Naive thymus-derived CD4-positive, alpha-beta T cell (primary cell): Measurements from ENCODE around the gene SYNGR4. TPM values are rescaled to one million over a fixed set of nuclear protein-coding genes. Genes with fewer than 3 reads are reported as not detected.

ENCODE experiments used
- ATAC-seq: fragments of 150-1000 bp; cut with Tn5 transposase; 2 replicates; pipeline ENCODE4 v1.10.0; 2021; ENCODE audit warnings: mild to moderate bottlenecking, moderate library complexity
- CTCF ChIA-PET: fragments of 350-600 bp; sonication (Branson Sonifier 250); formaldehyde crosslinking; loops from one replicate; lab custom pipeline; 2021; ENCODE audit warnings: antibody characterized with exemption; lab: Charles Lee
- POLR2A ChIA-PET: fragments of 350-600 bp; sonication (Branson Sonifier 250); formaldehyde crosslinking; loops from one replicate; lab custom pipeline; 2021; ENCODE audit warnings: antibody characterized with exemption, inconsistent platforms; lab: Charles Lee
- DNase-seq, 9 donors: peaks; one replicate each; pipeline versions ENCODE4 v3.0.0 to v3.0.0-alpha.2; 2020 to 2022; ENCODE audit warnings: mixed read lengths in 1 of 9
- H3K27ac ChIP-seq: one replicate; pipeline ENCODE4 v1.7.0; 2013; ENCODE audit warnings: mild to moderate bottlenecking, low read depth, low read length, moderate library complexity
- H3K27me3 ChIP-seq, 2 donors: one replicate each; pipeline ENCODE4 v1.7.0; 2013; ENCODE audit warnings: low read length in 2 of 2, mild to moderate bottlenecking in 2 of 2, moderate library complexity in 2 of 2; ENCODE audit not compliant: control insufficient read depth in 2 of 2, insufficient read depth in 2 of 2
- H3K36me3 ChIP-seq, 3 experiments: 1 replicate in 2 of 3; 2 replicates in 1 of 3; pipeline ENCODE4 v1.7.0; 2013; ENCODE audit warnings: low read length in 3 of 3, mild to moderate bottlenecking in 3 of 3, moderate library complexity in 1 of 3; ENCODE audit not compliant: insufficient read depth in 3 of 3, control insufficient read depth in 2 of 3
- H3K4me1 ChIP-seq, 2 donors: one replicate each; pipeline ENCODE4 v1.7.0; 2013; ENCODE audit warnings: low read length in 2 of 2, mild to moderate bottlenecking in 2 of 2, moderate library complexity in 1 of 2; ENCODE audit not compliant: control insufficient read depth in 2 of 2, insufficient read depth in 2 of 2
- H3K4me3 ChIP-seq: 2 replicates; pipeline ENCODE4 v1.7.0; 2013; ENCODE audit warnings: mild to moderate bottlenecking, low read length
- H3K9me3 ChIP-seq, 3 experiments: 1 replicate in 2 of 3; 2 replicates in 1 of 3; pipeline ENCODE4 v1.7.0; 2013; ENCODE audit warnings: low read length in 3 of 3; ENCODE audit not compliant: control insufficient read depth in 2 of 3
- H3K27ac Mint-ChIP-seq, 9 donors: one replicate each; pipeline ENCODE4 v1.8.0; 2020 to 2022; ENCODE audit warnings: mixed read lengths in 9 of 9, mild to moderate bottlenecking in 8 of 9, moderate library complexity in 5 of 9, inconsistent platforms in 2 of 9
- H3K27me3 Mint-ChIP-seq, 5 donors: one replicate each; pipeline ENCODE4 v1.8.0; 2021 to 2022; ENCODE audit warnings: mixed read lengths in 5 of 5, mild to moderate bottlenecking in 1 of 5
- H3K36me3 Mint-ChIP-seq, 5 donors: one replicate each; pipeline ENCODE4 v1.8.0; 2020 to 2022; ENCODE audit warnings: mixed read lengths in 5 of 5, mild to moderate bottlenecking in 3 of 5, inconsistent platforms in 1 of 5
- H3K4me1 Mint-ChIP-seq, 7 donors: one replicate each; pipeline ENCODE4 v1.8.0; 2020 to 2022; ENCODE audit warnings: mixed read lengths in 7 of 7, mild to moderate bottlenecking in 3 of 7, inconsistent platforms in 1 of 7
- H3K4me3 Mint-ChIP-seq, 10 donors: one replicate each; pipeline ENCODE4 v1.8.0; 2020 to 2022; ENCODE audit warnings: mild to moderate bottlenecking in 10 of 10, mixed read lengths in 10 of 10, moderate library complexity in 6 of 10, inconsistent platforms in 2 of 10
- H3K9me3 Mint-ChIP-seq, 11 donors: one replicate each; pipeline ENCODE4 v1.8.0; 2020 to 2022; ENCODE audit warnings: mixed read lengths in 11 of 11, mild to moderate bottlenecking in 4 of 11, inconsistent platforms in 1 of 11, moderate library complexity in 1 of 11
- intact Hi-C, 2 donors: fragments of 100-400 bp; cut with micrococcal nuclease; formaldehyde crosslinking; loops; one replicate each; pipeline ENCODE4 v1.15.1; 2023
- polyA plus RNA-seq, 2 donors: library from polyadenylated mRNA; unstranded; fragments of 300-500 nt; fragmentation: Illumina TruSeq; gene quantifications; one replicate each; pipeline ENCODE4 v1.2.3, GENCODE V29; 2021
- total RNA-seq, 6 experiments: library from RNA in 5 of 6; stranded (reverse) in 5 of 6; gene quantifications; 1 replicate in 5 of 6; 2 replicates in 1 of 6; pipeline ENCODE4 v1.2.3 and lab custom pipeline; 2021 to 2026

SYNGR4 gene
- total and polyA plus RNA-seq, 7 experiments from 2014 or later = not detected

GRCh38 chr19:48394331-48395169 is 30.4 kb downstream of the SYNGR4 start:
- Mint-ChIP-seq H3K27ac (peak overlapping the region in 3 of 9 donors; percentile 25 to 72 (median 64)), H3K27me3 (peaks cover 15 to 60% (median 31%) of the 10 kb centered on the region in 5 donors), H3K9me3 (peaks cover 0 to 3% (median 0%) of the 10 kb centered on the region in 11 donors), H3K4me1 (peaks cover 17 to 49% (median 43%) of the 10 kb centered on the region in 7 donors), H3K4me3 (peak overlapping the region; percentile 5 to 94 (median 72)), H3K36me3 (peaks cover 0 to 16% (median 0%) of the 10 kb centered on the region in 5 donors)
- Histone ChIP-seq H3K4me1 (peaks cover 26 to 44% of the 10 kb centered on the region in 2 donors), H3K27ac (no peak overlapping the region), H3K9me3 (no peaks in the 10 kb centered on the region), H3K27me3 (peaks cover 9 to 21% of the 10 kb centered on the region in 2 donors), H3K4me3 (no peak overlapping the region), H3K36me3 (peaks cover 0 to 7% (median 0%) of the 10 kb centered on the region in 3 experiments)
- DNase-seq = no peak
- POLR2A ChIA-PET = interaction anchor here (0.5 to 2.0 kb wide), 8 partner anchors 13 to 295 kb away, joined by 3 to 7 read pairs (median 4); partner anchors contain the start of genes SYNGR4 and TMEM143
- CTCF ChIA-PET = no interaction called here
- intact Hi-C loops = loop anchor here in 1 of 2 donors (5.0 kb wide), 2 partner anchors 98 to 118 kb away; partner anchors contain the start of gene LMTK3
- ATAC-seq = no peak

- peaks cover 0 to 17% (median 0%) of the 10 kb centered on the region in 5 donors for H3K36me3 Mint-ChIP-seq
- DNase-seq = no peak
- no peak overlapping the region for H3K27ac ChIP-seq
- intact Hi-C loops = loop anchor here in 1 of 2 donors (5.0 kb wide), 1 partner anchor 97 kb away; no protein-coding TSS in a partner anchor
- H3K27me3 Mint-ChIP-seq = peaks cover 15 to 60% (median 31%) of the 10 kb centered on the region in 5 donors
- ChIA-PET POLR2A (interaction anchor here (0.5 to 2.0 kb wide), 5 partner anchors 13 to 73 kb away, joined by 3 to 7 read pairs (median 5); partner anchors contain the start of genes SYNGR4 and TMEM143), CTCF (no interaction called here)
- peaks cover 9 to 21% of the 10 kb centered on the region in 2 donors for H3K27me3 ChIP-seq
- peaks cover 0 to 4% (median 0%) of the 10 kb centered on the region in 11 donors for H3K9me3 Mint-ChIP-seq
- H3K4me3 Mint-ChIP-seq = peak overlapping the region in 8 of 10 donors; percentile 31 to 94 (median 63)
- no peaks in the 10 kb centered on the region for H3K9me3 ChIP-seq
- peaks cover 16 to 53% (median 43%) of the 10 kb centered on the region in 7 donors for H3K4me1 Mint-ChIP-seq
- no peak for ATAC-seq
- peaks cover 26 to 43% of the 10 kb centered on the region in 2 donors for H3K4me1 ChIP-seq
- H3K27ac Mint-ChIP-seq = peak overlapping the region in 1 of 9 donors; percentile 25
- H3K4me3 ChIP-seq = no peak overlapping the region
- peaks cover 0 to 7% (median 0%) of the 10 kb centered on the region in 3 experiments for H3K36me3 ChIP-seq
These were observed 30.9 kb downstream of the SYNGR4 start for GRCh38 chr19:48395170-48395455.

- H3K27ac ChIP-seq = no peak overlapping the region
- peaks cover 0 to 7% (median 0%) of the 10 kb centered on the region in 3 experiments for H3K36me3 ChIP-seq
- Mint-ChIP-seq H3K36me3 (peaks cover 0 to 17% (median 0%) of the 10 kb centered on the region in 5 donors), H3K4me1 (peaks cover 13 to 55% (median 43%) of the 10 kb centered on the region in 7 donors), H3K4me3 (peak overlapping the region in 8 of 10 donors; percentile 5 to 94 (median 49)), H3K27me3 (peaks cover 15 to 60% (median 31%) of the 10 kb centered on the region in 5 donors), H3K9me3 (peaks cover 0 to 4% (median 0%) of the 10 kb centered on the region in 11 donors), H3K27ac (peak overlapping the region in 1 of 9 donors; percentile 1)
- no peaks in the 10 kb centered on the region for H3K9me3 ChIP-seq
- H3K27me3 ChIP-seq = peaks cover 9 to 21% of the 10 kb centered on the region in 2 donors
- no peak overlapping the region for H3K4me3 ChIP-seq
- no peak for ATAC-seq
- intact Hi-C loops = loop anchor here in 1 of 2 donors (5.0 kb wide), 1 partner anchor 97 kb away; no protein-coding TSS in a partner anchor
- CTCF ChIA-PET = interaction anchor here (0.5 kb wide), 1 partner anchor 11 kb away, joined by 3 read pairs; no protein-coding TSS in a partner anchor
- POLR2A ChIA-PET = interaction anchor here (0.5 to 2.0 kb wide), 5 partner anchors 12 to 74 kb away, joined by 3 to 7 read pairs (median 5); partner anchors contain the start of genes SYNGR4 and TMEM143
- peaks cover 22 to 39% of the 10 kb centered on the region in 2 donors for H3K4me1 ChIP-seq
- no peak for DNase-seq
These were observed 31.3 kb downstream of the SYNGR4 start for GRCh38 chr19:48395499-48395898.

GRCh38 chr19:48396016-48396823 is 32.1 kb downstream of the SYNGR4 start:
- Mint-ChIP-seq H3K9me3 (peaks cover 0 to 4% (median 0%) of the 10 kb centered on the region in 11 donors), H3K27ac (no peak overlapping the region), H3K4me1 (peaks cover 12 to 57% (median 44%) of the 10 kb centered on the region in 7 donors), H3K27me3 (peaks cover 15 to 60% (median 31%) of the 10 kb centered on the region in 5 donors), H3K36me3 (peaks cover 0 to 17% (median 0%) of the 10 kb centered on the region in 5 donors), H3K4me3 (peak overlapping the region in 6 of 10 donors; percentile 5 to 94 (median 63))
- Histone ChIP-seq H3K4me3 (no peak overlapping the region), H3K27ac (no peak overlapping the region), H3K9me3 (no peaks in the 10 kb centered on the region), H3K36me3 (peaks cover 0 to 2% (median 0%) of the 10 kb centered on the region in 3 experiments), H3K4me1 (peaks cover 22 to 39% of the 10 kb centered on the region in 2 donors), H3K27me3 (peaks cover 9 to 21% of the 10 kb centered on the region in 2 donors)
- POLR2A ChIA-PET = interaction anchor here (1.2 to 2.0 kb wide), 3 partner anchors 32 to 74 kb away, joined by 5 to 7 read pairs (median 7); partner anchors contain the start of genes SYNGR4 and TMEM143
- intact Hi-C loops = loop anchor here in 1 of 2 donors (5.0 kb wide), 1 partner anchor 96 kb away; no protein-coding TSS in a partner anchor
- CTCF ChIA-PET = interaction anchor here (0.5 kb wide), 1 partner anchor 10 kb away, joined by 3 read pairs; no protein-coding TSS in a partner anchor
- no peak for DNase-seq
- ATAC-seq = no peak

- peaks cover 15 to 56% (median 31%) of the 10 kb centered on the region in 5 donors for H3K27me3 Mint-ChIP-seq
These were observed 32.6 kb downstream of the SYNGR4 start for GRCh38 chr19:48396824-48397176.

More at GRCh38 chr19:48396824-48397176, 32.6 kb downstream of the SYNGR4 start:
- H3K9me3 ChIP-seq = no peaks in the 10 kb centered on the region
- Mint-ChIP-seq H3K27ac (no peak overlapping the region), H3K36me3 (peaks cover 0 to 17% (median 0%) of the 10 kb centered on the region in 5 donors), H3K4me3 (peak overlapping the region in 3 of 10 donors; percentile 86 to 96 (median 88)), H3K4me1 (peaks cover 12 to 57% (median 40%) of the 10 kb centered on the region in 7 donors), H3K9me3 (peaks cover 0 to 4% (median 0%) of the 10 kb centered on the region in 11 donors)
- H3K27me3 ChIP-seq = peaks cover 9 to 21% of the 10 kb centered on the region in 2 donors
- ChIA-PET CTCF (no interaction called here), POLR2A (no interaction called here)
- no peaks in the 10 kb centered on the region for H3K36me3 ChIP-seq
- ATAC-seq = no peak
- H3K4me1 ChIP-seq = peaks cover 18 to 36% of the 10 kb centered on the region in 2 donors
- H3K4me3 ChIP-seq = no peak overlapping the region
- intact Hi-C loops = loop anchor here in 1 of 2 donors (5.0 kb wide), 1 partner anchor 96 kb away; no protein-coding TSS in a partner anchor
- no peak for DNase-seq
- no peak overlapping the region for H3K27ac ChIP-seq
